Measurements from ENCODE around the gene ZBTB20.
"Not testable (repeated sequence)": the region's sequence is repeated elsewhere in the genome, so short reads cannot be mapped to it uniquely, and the experiment has no call there.

The ZBTB20 gene

DNA sequence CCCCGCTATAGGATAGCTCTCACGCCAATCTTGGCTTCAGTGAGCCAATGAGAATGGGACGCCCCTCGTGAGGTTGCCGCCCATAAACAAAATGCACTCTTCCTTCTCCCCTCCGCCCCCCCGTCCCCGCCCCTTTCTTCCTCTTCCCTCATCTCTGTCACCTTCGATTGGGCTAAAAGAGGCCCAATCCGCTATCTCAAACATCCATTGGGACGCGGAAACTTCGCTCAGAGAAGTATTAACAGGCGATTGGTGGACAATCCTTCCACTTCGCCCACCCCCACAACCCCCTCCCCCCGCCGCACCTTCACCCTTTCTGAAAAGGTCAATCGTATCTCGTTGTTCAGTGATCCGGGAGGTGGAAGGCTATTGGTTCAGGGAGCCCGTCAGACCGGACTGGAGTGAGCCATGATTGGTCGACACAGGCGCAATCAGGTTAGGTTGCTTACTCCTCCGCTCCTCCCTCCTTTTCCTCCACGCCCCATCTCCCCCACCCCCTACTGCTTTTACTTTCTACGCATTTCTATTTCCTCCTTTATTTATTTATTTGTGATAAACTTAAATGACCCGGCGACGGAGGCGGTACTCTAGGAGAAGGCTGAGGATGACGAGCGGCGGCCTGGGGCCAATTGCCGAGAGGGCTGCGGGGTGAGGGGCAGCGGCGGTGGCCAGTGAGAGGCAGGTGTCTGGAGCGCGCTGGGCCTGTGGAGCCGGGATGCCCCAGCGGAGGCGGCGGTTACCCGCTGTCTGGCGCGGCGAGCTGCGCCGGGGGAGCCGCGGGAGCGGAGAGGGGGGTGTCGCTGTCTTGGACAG, 447 bp upstream of the ZBTB20 start:
- DNase-seq (ENCODE audit: low read depth in 2 of 2), result peak; percentile 100

DNA sequence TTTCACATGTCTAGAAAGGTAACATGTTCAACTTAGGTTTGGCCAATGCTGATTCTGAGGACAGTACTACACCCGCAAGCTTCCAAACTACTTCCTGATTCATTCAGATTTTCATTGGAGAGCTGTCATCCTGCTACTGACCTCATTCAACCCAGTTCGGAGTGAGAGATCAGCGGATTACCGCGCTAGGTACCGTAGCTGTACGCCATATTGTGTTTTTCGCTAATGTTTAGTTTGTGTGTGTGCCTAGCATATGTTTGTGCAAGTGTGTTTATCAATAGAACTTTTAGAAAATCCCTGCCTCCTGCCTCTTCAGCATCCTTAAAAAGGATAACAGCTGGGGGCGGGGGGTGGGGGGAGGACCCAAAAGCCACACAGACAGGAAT, 1.1 kb downstream of the ZBTB20 start:
- DNase-seq (ENCODE audit: low read depth in 2 of 2), result peak; percentile 29 to 32

DNA sequence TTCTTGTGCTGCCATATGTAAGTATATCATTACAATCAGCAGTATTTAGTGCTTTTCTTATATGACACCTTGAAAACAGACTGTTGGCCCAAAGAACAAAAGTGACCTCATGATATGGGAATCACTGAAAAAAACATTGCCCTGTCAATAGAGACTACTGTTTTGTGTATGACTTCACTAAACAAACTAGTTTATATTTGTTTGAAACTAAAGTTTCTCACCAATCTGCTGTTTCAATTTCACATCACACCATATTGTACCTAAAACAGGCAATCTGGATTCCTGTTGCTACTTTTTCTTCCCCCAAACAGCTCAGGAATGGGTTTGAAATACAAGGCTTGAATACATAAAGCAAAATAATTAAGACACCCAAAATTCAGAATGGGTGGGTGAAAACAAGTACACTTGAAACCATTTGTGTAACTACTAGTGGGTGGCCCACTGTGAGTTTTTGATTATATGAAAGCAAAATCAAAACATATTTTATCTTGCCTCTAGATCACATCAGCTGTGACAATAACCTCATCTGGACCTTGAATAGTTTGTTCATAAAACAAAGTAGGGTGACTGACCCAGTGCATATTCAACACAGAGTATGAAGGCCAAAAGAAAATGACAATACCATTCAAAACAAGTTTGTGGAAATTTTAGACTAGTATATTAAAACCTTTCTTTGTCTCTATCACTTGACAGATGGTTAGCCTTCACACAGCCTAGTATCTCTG, 5.9 kb downstream of the ZBTB20 start:
- no peak for DNase-seq (ENCODE audit: low read depth in 2 of 2)

DNA sequence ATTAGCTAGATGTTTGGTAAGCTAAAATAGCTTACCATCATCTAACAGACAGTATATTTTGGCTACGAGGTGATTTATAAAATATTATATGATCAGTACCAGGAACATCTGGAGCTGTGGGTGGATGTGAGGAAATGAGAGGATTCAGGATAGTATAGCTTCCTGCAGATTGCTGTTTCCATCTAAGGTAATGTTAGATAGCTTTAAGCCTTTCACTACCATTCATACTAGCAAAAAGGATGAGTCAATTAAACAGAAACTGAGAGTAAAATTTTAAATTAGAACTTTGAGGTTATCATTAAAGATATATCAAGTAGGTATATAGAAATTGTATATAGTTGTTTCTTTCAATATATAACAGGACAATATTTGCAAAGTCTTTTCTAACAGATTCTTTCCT, 8.0 kb downstream of the ZBTB20 start:
- DNase-seq (ENCODE audit: low read depth in 2 of 2), result no peak

DNA sequence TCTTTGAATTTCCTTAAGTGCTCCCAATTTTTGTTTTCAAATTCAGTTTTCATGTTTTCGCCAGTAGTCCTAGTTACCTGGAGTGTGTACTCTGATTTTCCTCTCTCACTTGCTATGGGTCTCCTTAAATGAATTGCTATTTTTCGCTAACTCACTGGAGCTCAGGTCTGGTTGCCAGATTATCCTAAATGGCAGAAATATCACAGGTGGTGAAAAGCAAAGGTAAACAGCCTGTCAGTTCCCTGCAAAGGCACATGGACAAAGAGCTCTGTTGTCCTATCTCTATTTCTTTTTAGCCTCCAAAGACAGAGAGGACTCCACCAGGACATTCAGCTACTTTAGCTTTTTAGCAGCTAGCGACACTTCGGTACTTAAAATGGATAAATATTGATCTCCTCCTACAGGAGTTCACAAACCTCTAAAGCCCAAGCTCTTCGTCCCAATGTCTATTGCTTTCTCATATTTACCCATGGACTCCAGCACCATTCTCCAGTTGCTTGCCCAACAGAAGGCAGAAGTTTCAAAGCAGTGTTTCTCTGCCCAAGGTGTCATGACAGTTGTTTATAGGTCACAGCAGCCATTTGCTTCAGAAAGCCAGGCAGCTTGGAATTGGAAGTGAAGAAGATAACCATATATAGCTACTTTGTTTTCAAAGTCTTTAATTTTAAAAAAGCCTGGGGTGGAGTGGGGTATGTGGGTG, 12.3 kb downstream of the ZBTB20 start:
- DNase-seq (ENCODE audit: low read depth in 2 of 2), result no peak

DNA sequence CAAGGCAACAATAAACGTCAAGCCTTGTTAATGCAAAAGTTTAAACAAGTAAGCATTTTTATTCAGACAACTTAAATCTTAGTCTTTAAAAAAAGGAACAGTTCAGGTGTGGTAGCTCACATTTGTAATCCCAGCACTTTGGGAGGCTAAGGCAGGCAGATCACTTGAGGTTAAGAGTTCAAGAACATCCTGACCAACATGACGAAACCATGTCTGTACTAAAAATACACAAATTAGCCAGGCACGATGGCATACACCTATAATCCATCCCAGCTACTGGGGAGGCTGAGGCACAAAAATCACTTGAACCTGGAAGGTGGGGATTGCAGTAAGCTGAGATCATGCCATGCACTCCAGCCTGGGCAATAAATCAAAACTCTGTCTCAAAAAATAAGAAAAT, 19.9 kb downstream of the ZBTB20 start:
- no peak for DNase-seq (ENCODE audit: low read depth in 2 of 2)

DNA sequence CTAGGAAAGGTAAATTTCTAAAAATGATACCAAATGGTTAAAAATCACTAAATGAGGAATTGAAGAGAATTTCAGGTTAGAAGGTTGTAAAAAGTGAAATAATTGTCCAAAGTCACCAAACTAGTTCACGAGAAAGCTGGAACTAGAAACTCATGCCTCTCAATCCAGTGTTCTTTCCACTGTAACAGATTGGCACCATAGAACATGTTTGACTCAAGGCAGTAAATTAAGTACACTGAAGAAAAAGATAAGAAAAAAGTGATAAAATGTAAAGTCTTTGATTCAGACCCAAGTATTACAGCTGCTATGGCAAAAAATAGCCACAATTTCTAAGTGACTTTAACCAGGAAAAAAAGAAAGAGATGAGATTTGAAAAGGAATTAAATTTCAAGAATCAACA, 26.5 kb downstream of the ZBTB20 start:
- no peak for DNase-seq (ENCODE audit: low read depth in 2 of 2)

DNA sequence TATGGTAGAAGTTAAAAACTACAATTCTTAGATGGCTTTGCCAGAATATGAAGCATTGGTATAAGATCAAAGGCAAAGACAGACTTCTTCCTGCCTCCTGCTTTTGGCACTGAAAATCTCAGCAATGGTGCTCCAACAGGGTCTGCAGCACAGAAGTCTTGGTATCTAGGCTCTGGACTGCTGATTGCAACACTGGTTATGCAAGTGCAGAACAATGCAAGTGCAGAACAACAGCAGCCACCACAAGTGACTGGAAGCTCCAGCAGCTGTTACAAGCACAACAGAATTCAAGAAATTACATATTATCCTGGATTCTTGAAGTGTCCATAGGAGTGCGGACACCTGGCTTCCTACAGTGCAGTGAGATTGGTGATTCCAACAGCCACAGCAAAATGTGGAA, 33.7 kb downstream of the ZBTB20 start:
- no peak for DNase-seq (ENCODE audit: low read depth in 2 of 2)

DNA sequence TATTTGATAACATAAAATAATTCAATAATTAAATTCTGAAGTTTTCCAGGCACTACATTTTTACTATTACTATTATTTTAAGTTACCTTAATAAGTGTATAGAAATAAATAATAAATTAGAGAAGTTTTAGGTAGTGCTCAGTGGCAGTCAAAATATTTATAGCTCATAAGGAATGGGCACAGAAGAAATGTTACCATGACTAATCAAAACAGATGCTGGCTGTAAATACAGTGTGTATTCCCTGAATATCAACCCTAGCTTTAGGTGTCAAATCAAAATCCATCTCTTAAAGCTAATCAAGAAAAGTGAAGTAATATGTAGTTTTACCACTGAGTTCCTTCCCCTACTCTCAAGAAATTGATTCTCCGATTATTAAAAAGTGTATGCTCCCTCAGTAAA, 35.5 kb downstream of the ZBTB20 start:
- DNase-seq (ENCODE audit: low read depth in 2 of 2), result no peak

DNA sequence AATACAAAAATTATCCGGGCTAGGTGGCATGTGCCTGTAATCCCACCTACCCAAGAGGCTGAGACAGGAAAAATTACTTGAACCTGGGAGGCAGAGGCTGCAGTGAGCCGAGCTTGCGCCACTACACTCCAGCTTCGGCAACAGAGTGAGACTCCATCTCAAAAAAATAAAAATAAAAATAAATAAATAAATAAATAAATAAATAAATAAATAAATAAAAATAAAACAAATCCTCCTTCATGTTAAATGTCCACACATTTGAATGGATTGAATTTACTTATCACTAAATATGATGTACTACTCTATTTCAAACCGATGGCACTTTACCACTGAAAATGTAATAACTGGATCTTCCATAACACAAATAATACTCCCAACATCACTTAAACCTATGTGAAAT, 36.3 kb downstream of the ZBTB20 start:
- DNase-seq (ENCODE audit: low read depth in 2 of 2), result no peak

DNA sequence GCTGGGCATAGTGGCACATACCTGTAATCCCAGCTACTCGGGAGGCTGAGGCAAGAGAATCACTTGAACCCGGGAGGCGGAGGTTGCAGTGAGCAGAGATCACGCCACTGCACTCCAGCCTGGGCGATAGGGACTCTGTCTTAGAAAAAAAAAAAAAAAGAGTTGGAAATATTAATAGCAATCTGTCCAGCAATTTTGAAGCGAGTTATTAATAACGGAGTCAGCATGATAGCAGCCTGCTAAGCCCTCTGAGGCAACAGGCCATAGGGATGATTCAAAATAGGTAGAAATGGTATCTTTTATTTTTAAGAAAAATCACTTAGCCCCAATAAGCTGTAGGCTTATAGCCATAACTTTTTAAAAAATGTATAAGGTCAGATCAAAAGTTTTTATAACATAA, 37.0 kb downstream of the ZBTB20 start:
- not testable (repeated sequence) for DNase-seq (ENCODE audit: low read depth in 2 of 2)

DNA sequence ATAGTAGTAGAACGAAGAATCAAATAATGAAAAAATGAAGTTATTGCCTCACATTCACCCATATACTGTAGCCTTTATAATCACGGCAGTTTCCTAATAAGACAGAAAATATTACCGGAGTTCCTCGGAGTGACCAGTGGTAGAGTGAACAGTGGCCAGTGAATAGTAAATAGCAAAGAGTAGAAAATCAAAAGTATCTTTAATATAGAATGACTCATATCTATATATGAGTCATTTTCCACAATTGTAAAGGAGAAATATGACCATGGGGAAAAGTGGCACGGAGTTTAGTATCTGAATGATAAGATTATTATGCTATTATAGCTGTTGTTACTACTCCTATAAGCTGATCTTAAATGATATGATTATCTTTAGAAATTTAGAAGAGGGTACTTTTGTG, 38.5 kb downstream of the ZBTB20 start:
- DNase-seq (ENCODE audit: low read depth in 2 of 2), result no peak

DNA sequence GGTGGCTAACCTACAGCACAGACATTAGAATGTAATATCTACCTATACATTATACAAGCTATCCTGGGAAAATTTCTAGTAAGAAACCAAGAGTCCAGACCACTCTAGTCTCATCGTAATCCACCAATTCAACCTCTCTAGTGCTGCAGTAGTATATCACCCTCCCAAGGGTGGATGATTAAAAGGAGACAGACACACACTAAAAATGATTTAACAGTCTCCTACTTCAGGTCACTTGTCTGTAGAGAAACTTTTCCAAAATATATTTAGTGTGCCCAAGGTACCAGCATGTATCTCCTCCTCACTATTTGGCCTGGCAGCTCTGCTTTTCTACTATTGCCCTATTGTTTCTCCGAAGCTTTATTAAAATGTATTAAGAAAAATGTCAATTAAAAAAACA, 45.0 kb downstream of the ZBTB20 start:
- DNase-seq (ENCODE audit: low read depth in 2 of 2), result no peak

DNA sequence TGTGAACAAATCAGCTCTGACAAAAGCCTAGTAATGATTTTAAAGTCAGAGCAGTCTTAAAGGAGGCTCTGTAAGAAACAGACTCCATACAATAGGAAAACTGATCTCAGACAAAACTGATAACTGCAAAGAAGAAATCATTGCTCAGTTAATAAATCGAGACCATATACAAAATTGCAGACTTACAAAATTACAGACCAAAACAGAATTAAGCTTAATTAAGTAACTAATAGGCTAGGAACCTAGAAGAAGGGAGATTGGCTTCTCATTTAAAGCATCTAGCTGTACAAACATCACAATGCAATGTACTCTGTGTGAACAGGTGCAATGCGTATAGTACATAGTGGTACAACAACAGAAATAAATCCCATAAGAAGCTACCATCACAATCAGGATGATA, 46.3 kb downstream of the ZBTB20 start:
- DNase-seq (ENCODE audit: low read depth in 2 of 2), result no peak

DNA sequence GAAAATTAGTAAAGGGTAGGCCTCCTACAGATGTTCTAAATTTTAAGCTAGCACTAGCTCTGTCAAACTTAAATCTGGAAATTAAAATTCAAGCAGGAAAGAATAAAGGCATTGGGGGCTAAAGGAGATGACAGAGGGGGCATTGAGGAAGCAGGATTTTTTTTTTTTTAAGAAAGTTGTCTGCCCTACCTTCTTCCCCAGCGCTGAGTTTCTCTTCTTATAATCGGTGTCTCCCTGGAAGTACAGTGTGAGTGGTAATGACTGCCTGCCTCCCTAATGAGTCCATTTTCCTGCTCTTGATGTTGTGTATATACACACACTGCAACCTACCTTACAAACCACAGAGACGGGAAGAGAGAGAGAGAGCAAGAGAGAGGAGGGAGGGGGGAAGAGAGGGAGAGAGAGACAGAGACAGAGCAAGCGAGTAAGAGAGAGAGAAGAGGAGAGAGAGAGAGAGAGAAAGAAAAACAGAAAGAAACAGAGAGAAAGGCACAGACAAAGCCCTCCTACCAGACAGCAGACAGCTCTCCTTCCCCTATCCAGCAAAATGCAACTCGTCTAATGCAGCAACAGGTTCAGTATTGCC, 47.0 kb downstream of the ZBTB20 start:
- DNase-seq (ENCODE audit: low read depth in 2 of 2), result peak in 1 of 2 experiments; percentile 8

DNA sequence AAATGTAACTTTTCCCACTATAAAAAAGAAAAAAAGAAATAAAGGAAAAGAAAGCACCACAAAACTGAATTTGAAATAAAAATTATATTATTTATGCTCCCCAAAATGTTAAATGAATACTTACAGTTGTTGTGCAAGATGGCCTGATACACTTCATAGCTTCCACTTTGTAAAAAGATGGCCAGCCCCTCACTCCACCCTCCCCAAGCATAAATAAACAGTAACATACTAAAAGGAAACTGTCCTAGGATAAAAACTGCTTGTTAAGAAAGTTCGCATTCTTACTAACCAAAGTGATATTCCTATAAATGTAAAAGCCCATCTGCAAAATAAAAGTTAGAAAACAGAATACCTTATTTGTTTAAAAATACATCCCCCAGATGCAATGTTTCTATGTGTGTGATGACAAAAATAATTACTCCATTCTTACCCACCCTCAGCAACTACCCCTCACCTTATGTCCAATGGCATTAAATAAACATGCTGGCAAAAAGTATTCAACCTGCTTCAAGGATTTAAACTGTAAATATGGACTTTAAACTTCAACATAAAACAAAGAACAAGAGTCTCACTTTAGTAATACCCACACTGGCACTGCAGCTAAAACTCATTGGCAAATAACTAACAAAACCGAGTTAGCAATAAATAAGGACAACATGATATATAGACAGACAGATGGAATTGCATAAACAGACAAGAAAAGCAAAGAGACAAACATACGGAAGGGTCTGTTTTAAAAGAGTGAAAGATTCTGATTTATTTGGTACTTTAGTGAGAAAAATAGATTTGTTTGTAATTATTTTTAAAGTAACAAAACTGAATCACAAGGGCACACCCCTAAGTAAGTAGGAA, 47.7 kb downstream of the ZBTB20 start:
- DNase-seq (ENCODE audit: low read depth in 2 of 2), result no peak

DNA sequence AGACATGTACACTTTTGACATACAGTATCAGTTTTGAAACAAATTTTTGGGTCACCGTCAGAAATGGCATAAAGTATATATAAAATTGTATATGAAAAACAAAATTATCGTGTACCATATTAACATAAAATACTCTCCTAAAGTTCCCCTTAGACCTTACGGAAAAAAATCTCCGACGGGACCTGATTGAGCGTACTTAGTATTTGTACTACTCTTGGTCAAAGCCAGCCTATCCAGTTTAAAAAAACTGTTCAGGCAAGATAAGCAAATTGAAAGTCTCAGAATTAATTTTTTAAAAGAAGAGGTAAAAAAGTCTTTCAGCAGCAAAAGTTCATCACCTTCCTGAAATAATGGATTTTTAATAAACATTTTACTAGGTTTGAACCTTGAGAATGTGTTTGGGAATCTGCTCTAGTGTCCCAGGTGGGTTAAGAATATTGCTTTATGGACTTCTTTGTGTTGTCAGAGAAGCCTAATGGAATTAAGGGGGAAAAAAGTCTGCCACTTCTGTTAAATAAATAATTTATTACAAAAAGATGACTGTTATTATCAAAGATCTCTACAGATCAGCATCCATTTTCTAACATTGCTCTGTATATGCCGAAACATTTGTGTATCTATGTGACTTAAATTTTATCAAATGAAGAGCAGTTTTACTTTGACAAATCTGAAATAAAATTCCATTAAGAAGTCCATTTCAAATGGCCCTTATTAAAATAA, 48.6 kb downstream of the ZBTB20 start:
- no peak for DNase-seq (ENCODE audit: low read depth in 2 of 2)

DNA sequence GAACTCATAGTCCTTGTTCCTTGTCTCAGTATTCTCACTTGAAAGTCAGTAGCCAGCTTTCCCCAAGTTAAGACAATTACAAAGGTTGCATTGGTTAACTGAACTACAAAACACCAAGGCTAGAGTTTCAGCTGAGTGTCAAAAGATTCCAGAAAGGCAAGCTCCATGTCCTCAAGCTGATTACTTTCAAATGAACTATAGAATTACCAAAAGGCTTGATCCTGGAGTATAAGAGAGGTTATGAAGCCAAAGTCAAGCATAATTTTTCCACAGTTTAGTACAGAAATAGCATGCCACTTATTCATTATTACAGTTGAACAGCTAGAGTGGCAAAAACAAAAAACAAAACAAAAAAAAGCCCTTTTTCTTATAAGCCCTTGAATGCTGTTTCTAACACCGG, 51.9 kb downstream of the ZBTB20 start:
- no peak for DNase-seq (ENCODE audit: low read depth in 2 of 2)

DNA sequence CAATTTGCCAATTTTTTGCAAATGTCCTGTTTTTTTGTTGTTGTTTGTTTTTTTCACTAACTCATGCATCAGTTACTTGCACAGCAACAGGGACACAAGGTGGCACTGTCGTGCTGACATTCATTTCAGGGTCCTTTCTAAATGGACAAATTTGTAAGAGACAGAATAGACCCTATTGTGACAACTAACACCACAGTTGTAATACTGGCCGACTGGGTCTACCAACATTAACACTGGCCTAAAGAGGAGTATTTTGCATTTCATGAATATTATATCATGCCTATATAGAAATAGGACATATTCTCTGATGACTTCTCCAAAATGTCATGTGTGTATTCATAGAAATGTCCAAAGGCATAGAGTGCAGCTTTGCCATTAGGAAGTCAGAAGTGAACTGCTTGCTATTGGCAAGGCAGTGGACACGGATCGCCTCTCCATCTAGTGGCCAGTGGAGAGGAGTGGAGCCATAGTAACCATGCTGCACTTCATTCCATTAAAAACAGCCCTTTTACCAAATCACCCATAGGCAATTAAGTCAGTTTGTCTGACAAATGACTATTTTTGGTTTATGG, 54.8 kb downstream of the ZBTB20 start:
- no peak for DNase-seq (ENCODE audit: low read depth in 2 of 2)

DNA sequence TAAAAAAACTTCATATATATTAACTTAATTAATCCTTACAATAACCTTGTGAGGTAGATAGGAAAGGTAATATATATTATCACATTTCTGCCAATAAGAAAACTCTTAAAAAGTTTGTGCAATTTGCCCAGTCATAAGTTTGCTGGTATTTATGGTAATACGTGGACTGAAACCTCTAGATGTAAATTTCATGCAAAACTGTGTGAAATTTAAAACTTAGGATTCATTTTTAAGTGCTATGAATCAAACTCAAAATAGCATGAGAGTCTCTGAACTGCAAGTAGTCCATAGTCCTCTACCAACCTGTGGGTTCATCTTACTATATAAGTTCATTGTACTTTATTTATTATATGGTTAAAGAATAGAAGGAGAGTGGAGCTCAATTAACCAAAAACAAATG, 56.4 kb downstream of the ZBTB20 start:
- no peak for DNase-seq (ENCODE audit: low read depth in 2 of 2)

DNA sequence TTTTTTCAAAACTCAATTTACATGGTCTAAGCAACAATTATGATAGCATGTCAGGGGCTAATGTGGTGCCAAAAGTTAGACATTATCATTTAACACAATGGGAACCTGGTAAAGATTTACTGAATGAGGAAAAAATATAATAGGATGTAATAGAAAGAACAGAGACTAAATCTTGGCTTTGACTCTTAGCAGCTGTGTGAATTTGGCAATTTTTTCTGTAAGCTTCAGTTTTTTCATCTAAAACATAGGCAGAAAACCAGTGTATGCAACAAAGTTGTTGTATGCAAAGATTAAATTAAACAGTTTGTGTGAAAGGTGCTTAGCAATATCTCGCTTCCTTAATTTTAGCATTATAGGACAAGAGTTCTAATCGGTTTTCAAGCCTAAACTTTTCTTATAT, 57.6 kb downstream of the ZBTB20 start:
- no peak for DNase-seq (ENCODE audit: low read depth in 2 of 2)

All from fibroblast of skin of left biceps (primary cell).